Tibial nerve (tissue), 4 donors: ENCODE data around the gene CHN1. TPM values are rescaled to one million over a fixed set of nuclear protein-coding genes. Genes with fewer than 3 reads are reported as not detected.

Source experiments
- DNase-seq, 2 donors: peaks; one replicate each; pipeline ENCODE4 v3.0.0-alpha.2; 2019; ENCODE audit warnings: low spot score in 2 of 2
- H3K27ac ChIP-seq, 4 donors: fragments of 200-600 bp; sonication (generic) in 3 of 4; one replicate each; pipeline ENCODE4 v1.5.1; 2017 to 2019; ENCODE audit warnings: mild to moderate bottlenecking in 1 of 4
- H3K27me3 ChIP-seq, 2 donors: fragments of 200-600 bp; sonication (generic) in 1 of 2; one replicate each; pipeline versions ENCODE4 v1.5.1 to v1.6.0; 2017 to 2019
- H3K36me3 ChIP-seq, 3 donors: fragments of 200-600 bp; sonication (generic); one replicate each; pipeline ENCODE4 v1.5.1; 2018 to 2019
- H3K4me1 ChIP-seq, 4 donors: fragments of 200-600 bp; sonication (generic) in 3 of 4; one replicate each; pipeline ENCODE4 v1.5.1; 2017 to 2019
- H3K4me3 ChIP-seq, 4 donors: fragments of 200-600 bp; sonication (generic) in 3 of 4; one replicate each; pipeline ENCODE4 v1.5.1; 2017 to 2019; ENCODE audit warnings: mild to moderate bottlenecking in 1 of 4, moderate library complexity in 1 of 4
- H3K9me3 ChIP-seq, 4 donors: fragments of 200-600 bp; sonication (generic) in 3 of 4; one replicate each; pipeline ENCODE4 v1.5.1; 2017 to 2019
- CTCF ChIP-seq, 5 experiments: fragments of 200-600 bp in 3 of 5; fragments of 450-650 bp in 2 of 5; sonication (generic) in 3 of 5; IDR thresholded peaks; one replicate each; pipeline ENCODE4 v1.5.1; 2016 to 2019; ENCODE audit warnings: antibody characterized with exemption in 5 of 5, mild to moderate bottlenecking in 3 of 5, moderate library complexity in 2 of 5
- EP300 ChIP-seq, 2 donors: sonication (generic); formaldehyde crosslinking; IDR thresholded peaks; one replicate each; pipeline ENCODE4 v1.6.1; 2017; ENCODE audit warnings: antibody characterized with exemption in 2 of 2, mild to moderate bottlenecking in 1 of 2
- POLR2A ChIP-seq, 2 donors: fragments of 450-650 bp; IDR thresholded peaks; one replicate each; pipeline ENCODE4 v1.6.1; 2017; ENCODE audit warnings: antibody characterized with exemption in 2 of 2, mild to moderate bottlenecking in 2 of 2, moderate library complexity in 2 of 2
- WGBS, 2 donors: methylation state at CpG; one replicate each; pipeline ENCODE4 v1.1.5; 2018; 5-methylcytosine and 5-hydroxymethylcytosine counted together
- total RNA-seq, 4 donors: library from RNA; depleted of rRNA; stranded (reverse); fragments of >200 nt; gene quantifications; one replicate each; pipeline ENCODE4 v1.1.0, GENCODE V29; 2016

CHN1 gene
- total RNA-seq, 4 donors from 2014 or later = 17.3 to 27.2 (median 23.8) TPM

GRCh38 chr2:174753038-174753633 is 252.0 kb downstream of the CHN1 start:
- 88 to 91% methylated on average over 13 of the region's 13 CpGs for WGBS, 2 donors

GRCh38 chr2:174752403-174753037 is 252.7 kb downstream of the CHN1 start:
- no peaks in the 10 kb centered on the region for H3K36me3 ChIP-seq
- TF ChIP-seq EP300 (IDR thresholded peaks at IDR 0.05) (no peak), CTCF (IDR thresholded peaks at IDR 0.05) (no peak), POLR2A (IDR thresholded peaks at IDR 0.05) (no peak)
- no peak overlapping the region for H3K4me3 ChIP-seq
- H3K27me3 ChIP-seq = no peaks in the 10 kb centered on the region
- no peak for DNase-seq
- WGBS, 2 donors = 79 to 90% methylated on average over 4 of the region's 4 CpGs
- H3K9me3 ChIP-seq = no peaks in the 10 kb centered on the region
- H3K4me1 ChIP-seq = peaks cover 0 to 5% (median 0%) of the 10 kb centered on the region in 4 donors
- H3K27ac ChIP-seq = no peak overlapping the region

More at GRCh38 chr2:174753038-174753633, 252.0 kb downstream of the CHN1 start:
- no peak overlapping the region for H3K4me3 ChIP-seq
- TF ChIP-seq EP300 (IDR thresholded peaks at IDR 0.05) (no peak), POLR2A (IDR thresholded peaks at IDR 0.05) (no peak), CTCF (IDR thresholded peaks at IDR 0.05) (no peak)
- no peaks in the 10 kb centered on the region for H3K9me3 ChIP-seq
- no peaks in the 10 kb centered on the region for H3K36me3 ChIP-seq
- H3K4me1 ChIP-seq = peaks cover 0 to 5% (median 0%) of the 10 kb centered on the region in 4 donors
- no peaks in the 10 kb centered on the region for H3K27me3 ChIP-seq
- DNase-seq = no peak
- H3K27ac ChIP-seq = no peak overlapping the region

GRCh38 chr2:174750923-174751441 is 254.2 kb downstream of the CHN1 start:
- 78 to 88% methylated on average over 5 of the region's 5 CpGs for WGBS, 2 donors
- Histone ChIP-seq H3K36me3 (no peaks in the 10 kb centered on the region), H3K4me3 (no peak overlapping the region), H3K27ac (no peak overlapping the region), H3K9me3 (no peaks in the 10 kb centered on the region), H3K27me3 (no peaks in the 10 kb centered on the region), H3K4me1 (peaks cover 0 to 5% (median 0%) of the 10 kb centered on the region in 4 donors)
- DNase-seq = no peak
- TF ChIP-seq CTCF (IDR thresholded peaks at IDR 0.05) (no peak), POLR2A (IDR thresholded peaks at IDR 0.05) (no peak), EP300 (IDR thresholded peaks at IDR 0.05) (no peak)

GRCh38 chr2:174749793-174750192 is 255.4 kb downstream of the CHN1 start:
- no peak for TF ChIP-seq CTCF (IDR thresholded peaks at IDR 0.05)
- no peak for TF ChIP-seq POLR2A (IDR thresholded peaks at IDR 0.05)
- TF ChIP-seq EP300 (IDR thresholded peaks at IDR 0.05) = no peak
- H3K4me1 ChIP-seq = peaks cover 0 to 5% (median 0%) of the 10 kb centered on the region in 4 donors
- no peak for DNase-seq
- no peaks in the 10 kb centered on the region for H3K36me3 ChIP-seq
- no peaks in the 10 kb centered on the region for H3K9me3 ChIP-seq
- H3K27me3 ChIP-seq = no peaks in the 10 kb centered on the region
- H3K4me3 ChIP-seq = no peak overlapping the region
- H3K27ac ChIP-seq = no peak overlapping the region
- WGBS, 2 donors = 80 to 83% methylated on average over 8 of the region's 8 CpGs

- Histone ChIP-seq H3K36me3 (no peaks in the 10 kb centered on the region), H3K27me3 (no peaks in the 10 kb centered on the region), H3K4me1 (peaks cover 0 to 5% (median 0%) of the 10 kb centered on the region in 4 donors), H3K4me3 (no peak overlapping the region), H3K27ac (no peak overlapping the region), H3K9me3 (no peaks in the 10 kb centered on the region)
- DNase-seq = peak in 1 of 2 donors; percentile 57
- TF ChIP-seq CTCF (IDR thresholded peaks at IDR 0.05) (peak; percentile 61 to 80 (median 73)), POLR2A (IDR thresholded peaks at IDR 0.05) (no peak)
- WGBS, 2 donors = 2 to 3% methylated on average over 4 of the region's 4 CpGs
Observed at GRCh38 chr2:174748948-174749347, 256.2 kb downstream of the CHN1 start.
